Measurements from ENCODE around the gene KIN. TPM values are rescaled to one million over a fixed set of nuclear protein-coding genes. Genes with fewer than 3 reads are reported as not detected.
"Not testable (repeated sequence)": the region's sequence is repeated elsewhere in the genome, so short reads cannot be mapped to it uniquely, and the experiment has no call there.

KIN gene
- total and polyA plus RNA-seq, 2 of the 4 experiments (the other 2 are of a cell fraction) = 3.0 to 6.4 TPM

- H2BK5ac ChIP-seq (ENCODE audit: low read depth, low read length, poor library complexity, severe bottlenecking) = no peak overlapping the region
- H3K18ac ChIP-seq (ENCODE audit: low read depth, low read length) = no peak overlapping the region
- no peak overlapping the region for H2BK15ac ChIP-seq (ENCODE audit: low read depth, low read length)
- dilution Hi-C loops (cut with HindIII; ENCODE audit: low sequenced_read_pairs, unreplicated experiment) (no loop called here), intact Hi-C loops (cut with micrococcal nuclease) (no loop called here), in situ Hi-C loops (cut with MboI; ENCODE audit: low sequenced_read_pairs) (no loop called here)
- no peak overlapping the region for H3K27ac ChIP-seq (ENCODE audit: insufficient read depth, low read length)
- no peak overlapping the region for H3K9ac ChIP-seq (ENCODE audit: low read depth, low read length)
- no peaks in the 10 kb centered on the region for H3K9me1 ChIP-seq (ENCODE audit: insufficient read depth, low read length)
- H4K5ac ChIP-seq (ENCODE audit: low read depth, low read length) = no peak overlapping the region
- BruUV-seq (replicated peaks) = no TSS peak
- WGBS, 2 experiments (ENCODE audit: extremely low coverage in 2 of 2, insufficient read length in 1 of 2) = 77% methylated on average over 5 of the region's 7 CpGs; no CpG with 5 or more reads in 1 of the 2 experiments
- H4K8ac ChIP-seq (ENCODE audit: low read depth in 2 of 2, low read length in 2 of 2) = no peak overlapping the region
- no peak overlapping the region for H3K56ac ChIP-seq (ENCODE audit: extremely low read depth, insufficient read depth, low read length)
- H3K4me2 ChIP-seq (ENCODE audit: low read depth, low read length) = no peak overlapping the region
- no peak overlapping the region for H2AFZ ChIP-seq (replicated peaks; ENCODE audit: low read length, poor library complexity)
- CTCF ChIA-PET = interaction anchor here (0.7 kb wide), 1 partner anchor 25 kb away, joined by 3 read pairs; no protein-coding TSS in a partner anchor
- no peak overlapping the region for H3K14ac ChIP-seq (replicated peaks; ENCODE audit: low read depth, low read length)
- no peaks in the 10 kb centered on the region for H3K27me3 ChIP-seq (ENCODE audit: control insufficient read depth, insufficient read depth, low read length)
- H3K4ac ChIP-seq (ENCODE audit: low read depth, low read length) = no peak overlapping the region
- no peak for DNase-seq
- no peak overlapping the region for H2BK20ac ChIP-seq (ENCODE audit: low read depth, low read length)
- H2AK9ac ChIP-seq (replicated peaks; ENCODE audit: low read depth, low read length, poor library complexity) = no peak overlapping the region
- POLR2A ChIA-PET (ENCODE audit: unreplicated experiment) = no interaction called here
- no peaks in the 10 kb centered on the region for H3K4me1 ChIP-seq (ENCODE audit: control insufficient read depth, insufficient read depth, low read length)
- no peak for ATAC-seq (ENCODE audit: low read depth)
- H3K36me3 ChIP-seq (ENCODE audit: control insufficient read depth, insufficient read depth, low read length) = no peaks in the 10 kb centered on the region
- H2BK120ac ChIP-seq (ENCODE audit: low read depth, low read length) = no peak overlapping the region
- no peak overlapping the region for H2AK5ac ChIP-seq (ENCODE audit: low read depth, low read length)
- H3K9me3 ChIP-seq (ENCODE audit: control insufficient read depth, insufficient read depth, low read length) = 0 out of 2 replicates have a peak, but pooled peaks cover 2% of the 10 kb centered on the region
- no peak overlapping the region for H3K4me3 ChIP-seq (ENCODE audit: insufficient read depth, low read depth, low read length)
- no peaks in the 10 kb centered on the region for H3K79me1 ChIP-seq (ENCODE audit: low read depth in 1 of 2, low read length in 2 of 2)
- H4K20me1 ChIP-seq (ENCODE audit: insufficient read depth, low read length) = no peaks in the 10 kb centered on the region
- H4K91ac ChIP-seq (ENCODE audit: insufficient read depth, low read depth, low read length) = no peak overlapping the region
- no peak overlapping the region for H3K23ac ChIP-seq (ENCODE audit: low read depth, low read length)
- peak; percentile 51 for TF ChIP-seq CEBPB (IDR thresholded peaks at IDR 0.05; ENCODE audit: low read depth, low read length)
- TF ChIP-seq USF2 (IDR thresholded peaks at IDR 0.05; ENCODE audit: low read depth, low read length) = no peak
- TF ChIP-seq NFE2L2 (IDR thresholded peaks at IDR 0.05; ENCODE audit: low read depth, low read length) = no peak
- TF ChIP-seq BHLHE40 (IDR thresholded peaks at IDR 0.05; ENCODE audit: low read depth, low read length) = no peak
Observed at GRCh38 chr10:7715515-7715914, 72.3 kb downstream of the KIN start.

- H2BK20ac ChIP-seq (ENCODE audit: low read depth, low read length); intact Hi-C loops (cut with micrococcal nuclease); H3K9me1 ChIP-seq (ENCODE audit: insufficient read depth, low read length); DNase-seq; H2BK5ac ChIP-seq (ENCODE audit: low read depth, low read length, poor library complexity, severe bottlenecking); H4K5ac ChIP-seq (ENCODE audit: low read depth, low read length); H2AFZ ChIP-seq (replicated peaks; ENCODE audit: low read length, poor library complexity); dilution Hi-C loops (cut with HindIII; ENCODE audit: low sequenced_read_pairs, unreplicated experiment); ATAC-seq (ENCODE audit: low read depth); H2BK120ac ChIP-seq (ENCODE audit: low read depth, low read length); H2BK15ac ChIP-seq (ENCODE audit: low read depth, low read length); H3K4me2 ChIP-seq (ENCODE audit: low read depth, low read length); H3K27ac ChIP-seq (ENCODE audit: insufficient read depth, low read length); H3K4me3 ChIP-seq (ENCODE audit: insufficient read depth, low read depth, low read length); H3K9me3 ChIP-seq (ENCODE audit: control insufficient read depth, insufficient read depth, low read length); H4K8ac ChIP-seq (ENCODE audit: low read depth in 2 of 2, low read length in 2 of 2); POLR2A ChIA-PET (ENCODE audit: unreplicated experiment); CTCF ChIA-PET; H3K4me1 ChIP-seq (ENCODE audit: control insufficient read depth, insufficient read depth, low read length); H3K27me3 ChIP-seq (ENCODE audit: control insufficient read depth, insufficient read depth, low read length); H3K56ac ChIP-seq (ENCODE audit: extremely low read depth, insufficient read depth, low read length); H4K20me1 ChIP-seq (ENCODE audit: insufficient read depth, low read length); H3K23ac ChIP-seq (ENCODE audit: low read depth, low read length); BruUV-seq (replicated peaks); H3K36me3 ChIP-seq (ENCODE audit: control insufficient read depth, insufficient read depth, low read length); H3K4ac ChIP-seq (ENCODE audit: low read depth, low read length); H3K14ac ChIP-seq (replicated peaks; ENCODE audit: low read depth, low read length); H2AK5ac ChIP-seq (ENCODE audit: low read depth, low read length); H4K91ac ChIP-seq (ENCODE audit: insufficient read depth, low read depth, low read length); in situ Hi-C loops (cut with MboI; ENCODE audit: low sequenced_read_pairs); H3K79me1 ChIP-seq (ENCODE audit: low read depth in 1 of 2, low read length in 2 of 2); H2AK9ac ChIP-seq (replicated peaks; ENCODE audit: low read depth, low read length, poor library complexity); H3K18ac ChIP-seq (ENCODE audit: low read depth, low read length); H3K9ac ChIP-seq (ENCODE audit: low read depth, low read length): not testable (repeated sequence)
- whole genome bisulfite sequencing, 2 experiments (ENCODE audit: extremely low coverage in 2 of 2, insufficient read length in 1 of 2) = no CpG with 5 or more reads among the region's 5 CpGs
Observed at GRCh38 chr10:7711075-7711474, 76.7 kb downstream of the KIN start.

Data from IMR-90 (cell line).